GM19025 (cell line): Measurements from ENCODE around the gene XBP1.
"Not testable (repeated sequence)": the region's sequence is repeated elsewhere in the genome, so short reads cannot be mapped to it uniquely, and the experiment has no call there.

Experiments used
- ATAC-seq: cut with Tn5 transposase; IDR thresholded peaks from one replicate; pipeline ENCODE4 v1.9.1; 2021; ENCODE audit warnings: mild to moderate bottlenecking, low read depth, moderate library complexity; ENCODE audit not compliant: unreplicated experiment

The XBP1 gene

DNA sequence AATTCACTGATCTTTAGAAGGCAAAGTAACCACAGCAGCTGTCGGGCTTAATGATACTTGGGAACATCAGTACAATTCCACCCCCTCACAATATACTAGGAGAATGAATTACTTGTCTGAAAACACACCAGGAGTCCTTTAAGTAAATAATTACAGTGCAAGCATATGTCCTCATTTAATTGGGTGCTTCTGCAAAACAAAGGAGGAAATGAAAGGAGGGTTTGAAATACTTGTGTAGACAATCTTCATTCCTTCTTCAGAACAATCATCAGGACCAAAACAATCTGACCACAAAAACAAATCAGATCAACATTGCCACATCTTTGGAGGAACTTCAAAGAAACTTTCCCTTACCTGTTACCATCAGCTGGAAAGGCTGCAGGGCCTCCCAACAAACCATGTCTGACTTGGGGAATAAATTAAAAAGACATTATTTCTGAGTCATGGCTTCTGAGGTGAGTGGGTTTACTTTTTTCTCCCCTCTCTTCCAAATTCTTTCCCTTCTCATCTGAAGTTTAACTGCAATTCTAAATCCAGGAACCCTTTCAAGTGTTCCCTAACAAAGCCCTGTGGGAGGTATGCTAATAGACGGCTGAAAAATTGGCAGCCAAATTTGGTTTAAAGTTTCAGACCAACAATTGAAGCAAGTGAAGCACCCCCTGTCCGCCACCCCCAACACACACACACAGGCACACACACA, 40.4 kb downstream of the XBP1 start:
- ATAC-seq = no peak

DNA sequence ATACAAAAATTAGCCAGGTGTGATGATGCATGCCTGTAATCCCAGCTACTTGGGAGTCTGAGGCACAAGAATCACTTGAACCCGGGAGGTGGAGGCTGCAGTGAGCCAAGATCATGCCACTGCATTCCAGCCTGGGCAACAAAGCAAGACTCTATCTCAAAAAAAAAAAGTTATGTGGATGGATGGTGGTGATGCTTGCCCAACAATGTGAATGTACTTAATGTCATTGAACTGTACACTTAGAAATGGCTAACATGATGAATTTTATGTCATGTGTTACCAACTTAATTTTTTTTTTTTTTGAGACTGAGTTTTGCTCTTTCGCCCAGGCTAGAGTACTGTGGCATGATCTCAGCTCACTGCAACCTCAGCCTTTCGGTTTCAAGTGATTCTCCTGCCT, 45.9 kb downstream of the XBP1 start:
- not testable (repeated sequence) for ATAC-seq

DNA sequence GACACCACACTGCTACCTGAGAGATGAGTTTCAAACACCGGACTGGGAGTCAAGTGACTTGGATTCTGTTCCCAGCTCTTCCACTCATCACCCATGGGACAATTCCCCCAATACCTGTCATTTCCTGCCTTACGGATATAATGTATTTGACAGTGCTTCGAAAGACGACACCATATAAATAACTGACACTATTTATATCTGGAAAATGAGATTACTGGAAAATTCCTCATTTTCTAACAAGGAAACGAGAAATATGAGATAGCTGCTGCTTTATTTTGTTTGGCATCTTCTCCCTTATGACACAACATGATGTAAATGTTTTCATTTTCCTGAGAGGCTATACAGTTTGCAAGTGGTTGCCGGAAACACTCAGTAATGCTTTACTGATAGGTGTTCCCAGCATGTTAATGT, 49.9 kb downstream of the XBP1 start:
- no peak for ATAC-seq
